H1 (cell line): Measurements from ENCODE around the gene TBC1D23. TPM values are rescaled to one million over a fixed set of nuclear protein-coding genes. Genes with fewer than 3 reads are reported as not detected.

Source experiments
- CTCF ChIA-PET: fragments of 300-600 bp; sonication (Branson Sonifier 250); formaldehyde crosslinking; loops from one replicate; lab custom pipeline; 2021; ENCODE audit not compliant: partially characterized antibody; lab: Charles Lee
- POLR2A ChIA-PET: fragments of 300-600 bp; sonication (Branson Sonifier 250); formaldehyde crosslinking; loops from one replicate; lab custom pipeline; 2021; ENCODE audit warnings: inconsistent platforms; ENCODE audit not compliant: partially characterized antibody; lab: Charles Lee
- DNase-seq, 2 experiments: peaks; one replicate each; pipeline versions ENCODE4 v3.0.0 to v3.0.0-alpha.2; 2010 to 2022; ENCODE audit warnings: low spot score in 2 of 2, low read depth in 1 of 2, mixed read lengths in 1 of 2
- FAIRE-seq: peaks from 2 replicates; lab custom pipeline; 2011; peaks lifted over from hg19 to GRCh38; lab: Jason Lieb, UNC
- H2AFZ ChIP-seq: 2 replicates; pipeline ENCODE4 v1.8.1; 2012; ENCODE audit warnings: low read length, inconsistent platforms
- H2AK5ac ChIP-seq: 2 replicates; pipeline ENCODE4 v1.6.1; 2013; ENCODE audit warnings: low read depth, low read length
- H2BK120ac ChIP-seq: replicated peaks from 2 replicates; pipeline ENCODE3; 2013; ENCODE audit warnings: low read depth, low read length, inconsistent platforms
- H2BK12ac ChIP-seq: 2 replicates; pipeline ENCODE4 v1.6.1; 2013; ENCODE audit warnings: low read depth, low read length
- H2BK15ac ChIP-seq: 2 replicates; pipeline ENCODE4 v1.6.1; 2013; ENCODE audit warnings: low read length
- H2BK20ac ChIP-seq: 2 replicates; pipeline ENCODE4 v1.6.1; 2013; ENCODE audit warnings: low read length
- H2BK5ac ChIP-seq: 2 replicates; pipeline ENCODE4 v1.6.1; 2013; ENCODE audit warnings: low read depth, low read length
- H3K14ac ChIP-seq: 2 replicates; pipeline ENCODE4 v1.6.1; 2013; ENCODE audit warnings: inconsistent platforms; ENCODE audit not compliant: insufficient read length
- H3K18ac ChIP-seq: 2 replicates; pipeline ENCODE4 v1.6.1; 2013; ENCODE audit warnings: low read length; ENCODE audit errors: extremely low read depth
- H3K23ac ChIP-seq: 2 replicates; pipeline ENCODE4 v1.6.1; 2013; ENCODE audit warnings: inconsistent platforms; ENCODE audit not compliant: insufficient read length
- H3K23me2 ChIP-seq: 2 replicates; pipeline ENCODE4 v1.6.1; 2013; ENCODE audit warnings: low read depth, low read length
- H3K27ac ChIP-seq: 2 replicates; pipeline ENCODE4 v1.6.1; 2011; ENCODE audit warnings: low read depth, low read length, inconsistent platforms
- H3K27me3 ChIP-seq, 4 experiments: replicated peaks in 1 of 4; 1 replicate in 1 of 4; 2 replicates in 3 of 4; pipeline versions ENCODE4 v1.6.1 to v1.8.1; 2011 to 2013; ENCODE audit warnings: low read length in 3 of 4, mild to moderate bottlenecking in 3 of 4, inconsistent platforms in 2 of 4, mixed read lengths in 2 of 4, moderate library complexity in 1 of 4; ENCODE audit not compliant: control insufficient read depth in 3 of 4, insufficient read depth in 3 of 4; ENCODE audit errors: extremely low read depth in 1 of 4
- H3K36me3 ChIP-seq, 4 experiments: 2 replicates each; pipeline versions ENCODE4 v1.6.1 to v1.8.1; 2011 to 2013; ENCODE audit warnings: mild to moderate bottlenecking in 4 of 4, low read length in 3 of 4, moderate library complexity in 2 of 4, control low read depth in 1 of 4, inconsistent platforms in 1 of 4; ENCODE audit not compliant: insufficient read depth in 4 of 4, control insufficient read depth in 2 of 4
- H3K4ac ChIP-seq: replicated peaks from 2 replicates; pipeline ENCODE3; 2013; ENCODE audit warnings: low read length, low read depth, mixed read lengths, inconsistent platforms; ENCODE audit not compliant: insufficient read length
- H3K4me1 ChIP-seq, 4 experiments: replicated peaks in 1 of 4; 1 replicate in 1 of 4; 2 replicates in 3 of 4; pipeline versions ENCODE4 v1.6.1 to v1.8.1; 2011 to 2013; ENCODE audit warnings: low read length in 3 of 4, inconsistent platforms in 2 of 4, mixed read lengths in 1 of 4; ENCODE audit not compliant: insufficient read depth in 4 of 4, control insufficient read depth in 3 of 4
- H3K4me2 ChIP-seq, 2 experiments: 2 replicates each; pipeline versions ENCODE4 v1.6.1 to v1.8.1; 2011 to 2013; ENCODE audit warnings: low read depth in 2 of 2, low read length in 2 of 2, control low read depth in 1 of 2, inconsistent platforms in 1 of 2, mild to moderate bottlenecking in 1 of 2; ENCODE audit not compliant: insufficient read depth in 1 of 2
- H3K4me3 ChIP-seq, 4 experiments: fragments of 200-600, 300-600 bp in 1 of 4; sonication (generic), shearing (Covaris generic), sonication (Bioruptor Twin) in 1 of 4; 2 replicates each; pipeline versions ENCODE4 v1.5.1 to v1.8.1; 2011 to 2016; ENCODE audit warnings: low read length in 4 of 4, low read depth in 3 of 4, control low read depth in 2 of 4, inconsistent platforms in 2 of 4, mild to moderate bottlenecking in 2 of 4, mixed read lengths in 1 of 4, moderate library complexity in 1 of 4; ENCODE audit not compliant: insufficient read depth in 2 of 4; ENCODE audit errors: extremely low read depth in 1 of 4
- H3K56ac ChIP-seq: replicated peaks from 2 replicates; pipeline ENCODE3; 2013; ENCODE audit warnings: low read depth, mild to moderate bottlenecking, mixed read lengths, low read length, inconsistent platforms; ENCODE audit not compliant: insufficient read length
- H3K79me1 ChIP-seq: 2 replicates; pipeline ENCODE4 v1.6.1; 2013; ENCODE audit warnings: low read depth, low read length, control low read depth
- H3K79me2 ChIP-seq, 2 experiments: 2 replicates each; pipeline versions ENCODE4 v1.6.1 to v1.8.1; 2012 to 2013; ENCODE audit warnings: low read length in 2 of 2, mild to moderate bottlenecking in 2 of 2, inconsistent platforms in 1 of 2; ENCODE audit not compliant: insufficient read depth in 2 of 2, control insufficient read depth in 1 of 2
- H3K9ac ChIP-seq, 4 experiments: replicated peaks in 1 of 4; 1 replicate in 1 of 4; 2 replicates in 3 of 4; pipeline versions ENCODE4 v1.6.1 to v1.8.1; 2011 to 2013; ENCODE audit warnings: low read depth in 3 of 4, low read length in 3 of 4, control low read depth in 2 of 4, mild to moderate bottlenecking in 2 of 4, moderate library complexity in 2 of 4, inconsistent platforms in 1 of 4; ENCODE audit errors: extremely low read depth in 1 of 4
- H3K9me3 ChIP-seq, 2 experiments: 2 replicates each; pipeline versions ENCODE4 v1.6.1 to v1.8.1; 2012 to 2013; ENCODE audit warnings: mild to moderate bottlenecking in 2 of 2, moderate library complexity in 2 of 2, control low read depth in 1 of 2, inconsistent platforms in 1 of 2, low read depth in 1 of 2, low read length in 1 of 2, mixed read lengths in 1 of 2; ENCODE audit not compliant: insufficient read depth in 2 of 2
- H4K20me1 ChIP-seq, 2 experiments: replicated peaks in 1 of 2; 2 replicates each; pipeline versions ENCODE3 to v1.8.1; 2011 to 2013; ENCODE audit warnings: inconsistent platforms in 2 of 2, low read length in 2 of 2, mild to moderate bottlenecking in 1 of 2; ENCODE audit not compliant: insufficient read depth in 2 of 2, control insufficient read depth in 1 of 2
- H4K5ac ChIP-seq: 2 replicates; pipeline ENCODE4 v1.6.1; 2013; ENCODE audit warnings: low read length, low read depth, mixed read lengths, inconsistent platforms; ENCODE audit not compliant: insufficient read length
- H4K8ac ChIP-seq: 2 replicates; pipeline ENCODE4 v1.8.0; 2013; ENCODE audit warnings: mild to moderate bottlenecking, moderate library complexity, low read length, inconsistent platforms; ENCODE audit not compliant: insufficient read depth; ENCODE audit errors: extremely low read depth
- H4K91ac ChIP-seq: replicated peaks from 2 replicates; pipeline ENCODE3; 2013; ENCODE audit warnings: low read length, mixed read lengths, inconsistent platforms; ENCODE audit not compliant: insufficient read length
- ASH2L ChIP-seq: fragments of 200-600, 300-600 bp; sonication (generic); IDR thresholded peaks from one replicate; pipeline ENCODE4 v1.7.1; 2017; ENCODE audit warnings: low read length
- CHD2 ChIP-seq: IDR thresholded peaks from 2 replicates; pipeline ENCODE4 v1.6.1; 2012; ENCODE audit warnings: low read length, improper control_type of control experiment
- HDAC6 ChIP-seq: IDR thresholded peaks from one replicate; pipeline ENCODE4 v1.7.1; 2012; ENCODE audit warnings: low read depth, mild to moderate bottlenecking, inconsistent platforms, low read length, moderate library complexity
- MAFK ChIP-seq: IDR thresholded peaks from 2 replicates; pipeline ENCODE4 v1.6.1; 2012; ENCODE audit warnings: low read depth, mild to moderate bottlenecking, improper control_type of control experiment, low read length
- MAX ChIP-seq: IDR thresholded peaks from 2 replicates; pipeline ENCODE4 v1.6.1; 2012; ENCODE audit warnings: inconsistent platforms
- RFX5 ChIP-seq: IDR thresholded peaks from 2 replicates; pipeline ENCODE4 v1.6.1; 2011; ENCODE audit warnings: low read depth, low read length, improper control_type of control experiment, borderline replicate concordance
- SIN3A ChIP-seq, 2 experiments: IDR thresholded peaks in 1 of 2; conservative IDR thresholded peaks in 1 of 2; 2 replicates each; pipeline ENCODE4 v1.6.1; 2011 to 2012; ENCODE audit warnings: low read length in 2 of 2, improper control_type of control experiment in 1 of 2, low read depth in 1 of 2, mild to moderate bottlenecking in 1 of 2
- USF2 ChIP-seq: IDR thresholded peaks from 2 replicates; pipeline ENCODE4 v1.6.1; 2011; ENCODE audit warnings: low read length, improper control_type of control experiment
- WGBS, 2 experiments: shearing (Covaris generic) in 1 of 2; methylation state at CpG; one replicate each; pipeline versions ENCODE4 v1.1.6 to v1.1.7; 2013 to 2015; ENCODE audit warnings: low lambda C conversion rate in 2 of 2, mixed read lengths in 2 of 2, inconsistent platforms in 1 of 2, low coverage in 1 of 2, missing lambda C conversion rate in 1 of 2; ENCODE audit not compliant: insufficient replicate concordance in 2 of 2, insufficient coverage in 1 of 2, insufficient read length in 1 of 2; ENCODE audit errors: extremely low coverage in 1 of 2, missing lambda C conversion rate in 1 of 2; 5-methylcytosine and 5-hydroxymethylcytosine counted together
- polyA plus RNA-seq, 7 experiments: library from polyadenylated mRNA; depleted of rRNA in 3 of 7; stranded (reverse) in 5 of 7; unstranded in 2 of 7; fragments of >200 nt in 5 of 7; fragments of 200-250 nt in 2 of 7; gene quantifications; 1 replicate in 5 of 7; 2 replicates in 1 of 7; 4 replicates in 1 of 7; pipeline versions ENCODE4 v1.2.1 to v1.2.3, GENCODE V29; 2011 to 2013; ENCODE audit warnings: missing spikeins in 2 of 7, mixed read lengths in 2 of 7
- total RNA-seq: library from RNA; stranded (reverse); fragmentation: NEBNext Ultra II Directional; extraction: Animal tissue kit (Norgen Biotek cat#: 25700); gene quantifications from 2 replicates; pipeline ENCODE4 v1.2.1, GENCODE V29; 2021

TBC1D23 gene
- total and polyA plus RNA-seq, 2 of the 8 experiments (the other 6 are each of a cell fraction or from before 2014, with no cell fraction given): 6.4 to 29.3 TPM

GRCh38 chr3:100348727-100349126 is 87.9 kb downstream of the TBC1D23 start:
- H3K9me3 ChIP-seq: no peaks in the 10 kb centered on the region
- no peak overlapping the region for H4K5ac ChIP-seq
- H4K20me1 ChIP-seq: peaks cover 0 to 1% of the 10 kb centered on the region in 2 experiments
- H3K18ac ChIP-seq: no peak overlapping the region
- no peak overlapping the region for H3K4ac ChIP-seq
- TF ChIP-seq MAFK (no peak), SIN3A (conservative IDR thresholded peaks at IDR 0.05 in 1 of 2, IDR thresholded peaks at IDR 0.05 in 1 of 2; ENCODE audit: low read depth in 1 of 2, low read length in 2 of 2) (no peak), USF2 (no peak), ASH2L (no peak), RFX5 (no peak), CHD2 (no peak), MAX (no peak), HDAC6 (no peak)
- TF ChIP-seq, all 59 proteins: peak for 0
- no peak overlapping the region for H3K4me2 ChIP-seq
- H3K4me1 ChIP-seq: no peaks in the 10 kb centered on the region
- H3K4me3 ChIP-seq: no peak overlapping the region
- DNase-seq (no peak), FAIRE-seq (no peak)
- peaks cover 0 to 1% (median 0%) of the 10 kb centered on the region in 4 experiments; a peak in 1 of 7 replicates for H3K27me3 ChIP-seq
- no peaks in the 10 kb centered on the region for H3K79me1 ChIP-seq
- no peak overlapping the region for H3K23ac ChIP-seq
- H3K23me2 ChIP-seq: no peaks in the 10 kb centered on the region
- H2BK120ac ChIP-seq: no peak overlapping the region
- H3K56ac ChIP-seq: no peak overlapping the region
- H2BK5ac ChIP-seq: no peak overlapping the region
- H2BK20ac ChIP-seq: no peak overlapping the region
- H2AK5ac ChIP-seq: no peak overlapping the region
- no peaks in the 10 kb centered on the region for H3K79me2 ChIP-seq
- peaks cover 0 to 6% (median 1%) of the 10 kb centered on the region in 4 experiments; a peak in 3 of 8 replicates for H3K36me3 ChIP-seq
- H4K91ac ChIP-seq: no peak overlapping the region
- POLR2A ChIA-PET: interaction anchor here (0.9 to 1.6 kb wide), 2 partner anchors 9 to 13 kb away, joined by 3 to 4 read pairs; no protein-coding TSS in a partner anchor
- H2BK15ac ChIP-seq: no peak overlapping the region
- H3K14ac ChIP-seq: no peak overlapping the region
- H2AFZ ChIP-seq: no peak overlapping the region
- no peak overlapping the region for H3K27ac ChIP-seq
- H2BK12ac ChIP-seq: no peak overlapping the region
- 95% methylated on average over 5 of the region's 5 CpGs; no CpG with 5 or more reads in 1 of the 2 experiments for WGBS, 2 experiments
- H3K9ac ChIP-seq: no peak overlapping the region
- CTCF ChIA-PET: interaction anchor here (0.6 to 1.6 kb wide), 6 partner anchors 11 to 744 kb away, joined by 3 to 4 read pairs (median 3); no protein-coding TSS in a partner anchor
- H4K8ac ChIP-seq: no peak overlapping the region
